HG02870 (cell line): ENCODE results near the gene CHST1.

Experiments
- ATAC-seq: cut with Tn5 transposase; IDR thresholded peaks from one replicate; pipeline ENCODE4 v1.9.1; 2021; ENCODE audit warnings: mild to moderate bottlenecking, moderate library complexity; ENCODE audit not compliant: unreplicated experiment

The CHST1 gene, protein sequence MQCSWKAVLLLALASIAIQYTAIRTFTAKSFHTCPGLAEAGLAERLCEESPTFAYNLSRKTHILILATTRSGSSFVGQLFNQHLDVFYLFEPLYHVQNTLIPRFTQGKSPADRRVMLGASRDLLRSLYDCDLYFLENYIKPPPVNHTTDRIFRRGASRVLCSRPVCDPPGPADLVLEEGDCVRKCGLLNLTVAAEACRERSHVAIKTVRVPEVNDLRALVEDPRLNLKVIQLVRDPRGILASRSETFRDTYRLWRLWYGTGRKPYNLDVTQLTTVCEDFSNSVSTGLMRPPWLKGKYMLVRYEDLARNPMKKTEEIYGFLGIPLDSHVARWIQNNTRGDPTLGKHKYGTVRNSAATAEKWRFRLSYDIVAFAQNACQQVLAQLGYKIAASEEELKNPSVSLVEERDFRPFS

DNA sequence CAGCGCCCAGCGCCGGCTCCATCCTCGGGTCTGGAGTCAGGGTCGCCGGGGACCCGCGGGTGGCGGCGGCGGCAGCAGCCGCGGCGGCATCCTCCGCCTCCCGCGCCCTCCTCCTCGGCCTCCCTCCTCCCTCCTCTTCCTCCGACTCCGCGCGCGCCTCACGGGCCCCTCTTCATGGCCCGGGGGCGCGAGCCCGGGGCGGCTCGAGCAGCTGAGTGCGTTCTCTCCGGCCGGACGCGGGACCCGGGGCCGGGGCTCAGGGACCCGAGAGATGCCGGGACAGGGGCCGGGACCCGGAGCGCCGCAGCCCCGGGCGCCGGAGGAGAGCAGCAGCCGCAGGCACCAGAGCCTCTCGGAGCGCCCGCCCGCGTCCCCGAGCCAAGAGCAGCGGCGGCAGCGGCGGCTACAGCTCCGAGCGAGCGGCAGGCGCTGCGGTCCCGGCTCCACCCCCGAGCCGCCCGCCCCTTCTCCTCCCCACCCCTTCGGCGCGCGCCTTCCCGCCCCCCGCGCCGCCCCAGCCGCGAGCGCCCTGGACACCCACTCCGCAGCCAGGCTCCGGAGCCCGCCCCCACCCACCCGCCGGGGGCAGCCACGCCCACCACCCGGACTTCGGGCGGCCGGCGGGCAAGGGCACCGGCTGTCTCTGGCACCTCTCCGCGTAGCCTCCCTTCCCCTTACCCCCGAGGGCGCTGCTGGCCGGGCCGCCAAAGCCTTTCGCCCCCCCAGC lies at the start of gene CHST1:
TSS of gene CHST1 (minus strand) at position 417 of the 727 bp plus-strand sequence. CDS start 14,699 bp downstream, outside the sequence.
- no peak for ATAC-seq

DNA sequence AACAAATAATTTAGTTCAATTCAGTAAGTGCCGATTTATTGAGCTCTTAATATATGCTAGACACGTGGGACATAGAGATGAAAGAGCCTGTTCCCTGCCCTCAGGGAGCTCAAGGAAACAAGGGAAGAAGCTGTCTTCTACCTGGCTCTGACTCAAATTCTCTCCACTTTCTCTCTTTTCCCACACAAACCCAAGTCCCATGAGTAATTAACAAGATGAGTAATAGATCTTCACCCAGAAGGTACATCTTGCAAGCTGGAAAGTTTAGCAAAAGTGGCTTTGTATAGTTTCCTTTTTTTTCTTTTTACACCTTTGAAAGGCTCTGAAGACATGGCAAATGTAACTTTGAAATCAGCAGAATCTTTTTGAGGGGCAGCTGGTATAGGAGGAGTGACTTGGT lies 48.2 kb upstream of the CHST1 start:
- no peak for ATAC-seq

DNA sequence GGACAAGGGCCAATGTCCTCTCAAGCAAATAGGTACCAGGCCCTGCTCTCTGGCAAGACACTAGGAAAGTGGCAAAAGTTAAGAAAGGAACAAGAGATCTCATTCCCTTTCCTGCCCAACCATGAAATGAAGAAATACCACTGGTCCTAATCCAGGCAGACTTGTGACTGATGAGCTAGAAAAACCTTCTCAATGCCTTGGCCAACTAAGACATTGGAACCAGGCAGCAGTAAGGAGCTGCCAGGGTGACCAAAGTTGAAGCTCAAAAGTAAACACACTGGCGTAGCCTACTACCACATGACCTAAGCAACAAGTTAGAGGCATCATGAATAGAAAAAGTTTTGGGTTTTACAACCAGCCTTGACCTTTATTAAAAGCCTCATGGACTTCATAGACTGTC lies 45.1 kb upstream of the CHST1 start:
- no peak for ATAC-seq

DNA sequence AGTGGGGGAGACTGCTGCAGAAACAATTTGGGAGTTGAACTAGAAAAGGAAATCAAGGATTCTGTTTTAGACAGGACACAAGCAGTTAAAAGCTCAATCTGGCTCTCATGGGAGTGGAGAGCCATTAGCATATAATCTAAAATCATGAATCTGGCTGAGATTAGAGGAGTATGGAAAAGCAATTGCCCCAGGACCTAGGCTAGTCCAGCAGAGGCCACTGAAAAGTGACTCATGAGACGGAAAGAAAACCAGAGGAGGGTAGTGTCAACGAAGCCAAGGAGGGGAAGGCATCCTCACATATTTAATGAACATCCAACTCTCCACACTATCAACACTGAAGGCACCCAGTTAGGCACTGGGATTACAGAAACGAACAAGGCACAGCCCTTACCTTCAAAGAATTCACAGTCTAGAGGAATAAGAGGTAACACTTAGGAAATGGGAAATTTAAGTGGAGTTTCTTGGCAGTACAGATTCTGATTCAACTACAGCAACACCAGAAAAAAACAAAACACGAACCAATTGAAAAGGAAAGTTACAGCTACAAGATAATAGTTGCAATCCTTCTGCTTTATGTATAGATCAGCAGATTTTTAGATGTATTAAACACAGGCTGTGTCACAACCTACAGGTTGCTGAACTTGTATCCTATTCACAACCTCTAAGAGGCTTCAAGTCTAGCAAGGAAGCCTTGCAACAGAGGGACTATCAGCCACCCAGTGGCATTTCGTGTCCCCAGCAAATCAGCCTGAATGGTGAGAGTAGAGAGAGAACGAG lies 43.7 kb upstream of the CHST1 start:
- ATAC-seq = no peak

DNA sequence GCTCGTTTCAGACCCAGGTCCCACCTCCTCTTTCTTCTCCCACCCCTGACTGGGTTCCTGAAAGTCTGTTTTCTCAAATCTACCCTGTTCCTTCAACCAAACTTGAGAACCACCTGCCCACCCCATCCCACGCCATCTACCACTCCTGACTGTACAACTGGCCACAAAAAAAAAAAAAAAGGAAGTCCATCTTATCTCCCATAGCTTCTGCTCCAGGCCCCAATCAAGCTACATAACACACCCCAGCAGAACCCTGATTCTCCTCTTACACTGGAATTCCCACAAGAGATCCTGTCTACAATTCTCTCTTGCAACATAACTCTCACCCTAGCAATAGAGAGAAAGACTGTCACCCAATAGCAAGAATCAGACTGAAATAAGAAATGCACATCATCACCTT lies 39.2 kb upstream of the CHST1 start:
- ATAC-seq = no peak

DNA sequence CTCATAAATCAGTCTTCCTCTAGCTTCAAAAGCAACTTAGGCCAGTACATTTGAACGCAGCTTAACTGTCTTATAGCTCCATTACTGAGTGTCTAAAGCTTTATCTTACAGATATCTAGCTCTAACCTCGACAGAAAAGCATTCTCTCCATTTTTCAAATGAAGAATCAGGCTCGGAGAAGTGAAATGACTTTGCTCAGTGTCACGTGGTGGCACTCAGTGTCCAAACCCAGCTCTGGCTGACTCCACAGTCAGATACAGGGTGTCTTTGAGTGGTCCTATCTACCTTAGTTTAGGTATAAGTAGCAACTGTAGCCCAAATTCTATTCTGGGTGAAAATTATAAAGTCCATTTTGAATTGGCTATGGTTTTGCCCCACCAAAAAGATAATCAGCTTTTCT lies 38.7 kb upstream of the CHST1 start:
- no peak for ATAC-seq

DNA sequence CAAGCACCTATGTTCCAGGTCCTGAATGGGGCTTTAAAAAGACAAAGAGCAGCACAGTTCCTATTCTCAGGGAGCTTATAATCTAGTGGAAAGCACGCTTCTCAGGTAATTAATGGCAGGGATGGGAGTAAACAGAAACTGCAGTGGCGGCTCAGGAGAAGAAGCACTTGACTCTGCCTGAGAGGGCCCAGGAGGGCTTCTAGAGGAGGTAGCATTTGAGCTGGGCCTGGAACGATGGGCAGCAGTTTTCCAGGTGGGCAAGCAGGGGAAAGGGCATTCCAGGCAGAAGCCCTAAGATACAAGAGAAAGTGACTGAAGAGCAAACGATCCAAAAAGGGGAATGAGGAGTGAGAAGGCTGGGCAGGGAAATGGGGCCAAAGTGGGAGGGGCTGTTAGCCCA lies 37.1 kb upstream of the CHST1 start:
- ATAC-seq = no peak

DNA sequence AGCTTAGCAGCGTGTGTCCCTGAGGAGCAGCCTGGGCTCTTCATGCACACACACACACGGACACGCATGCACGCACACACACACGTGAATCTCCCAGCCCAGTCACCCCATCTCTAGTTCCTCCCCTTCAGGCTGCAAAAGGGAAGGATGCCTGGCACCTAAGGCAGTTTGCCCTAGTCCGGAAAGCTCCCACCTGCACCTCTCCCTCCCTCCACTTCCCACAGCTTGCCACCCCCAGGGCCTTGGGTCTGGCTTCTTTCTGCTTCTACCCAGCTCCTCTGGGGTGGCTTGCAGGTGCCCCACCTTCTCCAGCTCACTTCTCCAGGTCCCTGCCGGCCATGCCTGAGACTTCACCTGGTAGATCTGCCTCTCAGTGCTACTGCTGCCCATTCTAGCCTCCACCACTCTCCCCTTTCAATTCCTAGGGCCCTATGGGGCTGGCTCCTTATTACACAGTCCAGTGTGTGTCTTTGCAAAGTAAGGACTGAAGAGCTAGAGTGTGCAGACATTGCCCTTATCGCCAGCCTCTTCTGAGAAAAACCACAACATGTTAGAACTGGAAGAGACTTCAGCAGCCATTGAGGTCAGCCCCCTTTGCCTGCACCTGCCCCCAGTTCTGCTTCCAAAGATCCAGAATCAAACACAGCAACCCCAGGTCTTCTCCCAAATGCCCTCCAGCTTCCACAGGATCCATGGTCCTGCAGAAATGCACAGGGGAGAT lies 33.5 kb upstream of the CHST1 start:
- no peak for ATAC-seq

DNA sequence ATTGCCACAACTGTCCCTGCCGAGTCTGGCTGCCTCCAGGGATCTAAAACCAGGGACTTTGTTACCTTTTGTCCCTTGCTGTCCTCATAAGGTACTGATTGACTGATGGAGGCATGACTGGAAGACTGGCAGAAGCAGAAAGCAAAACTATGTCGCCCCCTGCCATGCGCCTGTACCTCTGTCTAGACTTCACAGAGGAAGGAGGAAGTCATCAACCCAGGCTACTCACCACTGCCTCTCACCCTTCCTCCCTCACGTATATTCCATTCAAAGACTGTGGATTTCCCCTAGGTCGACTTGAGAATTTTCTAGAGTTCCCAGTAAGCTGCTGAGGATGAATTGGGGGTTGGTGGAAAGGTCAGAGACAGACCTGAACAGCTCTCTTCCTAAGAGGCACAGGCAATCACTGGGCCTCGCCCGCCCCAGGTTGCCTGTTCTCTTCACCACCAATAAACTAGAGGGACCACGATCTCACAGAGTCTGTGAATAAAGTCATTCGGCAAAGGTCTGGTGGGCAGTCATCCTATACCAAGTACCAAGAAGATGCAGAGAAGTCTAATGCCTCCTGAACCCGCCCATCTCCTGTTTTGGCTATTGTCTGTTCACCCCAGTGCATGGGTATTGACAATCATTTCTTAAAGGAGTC lies 27.5 kb upstream of the CHST1 start:
- ATAC-seq = no peak

DNA sequence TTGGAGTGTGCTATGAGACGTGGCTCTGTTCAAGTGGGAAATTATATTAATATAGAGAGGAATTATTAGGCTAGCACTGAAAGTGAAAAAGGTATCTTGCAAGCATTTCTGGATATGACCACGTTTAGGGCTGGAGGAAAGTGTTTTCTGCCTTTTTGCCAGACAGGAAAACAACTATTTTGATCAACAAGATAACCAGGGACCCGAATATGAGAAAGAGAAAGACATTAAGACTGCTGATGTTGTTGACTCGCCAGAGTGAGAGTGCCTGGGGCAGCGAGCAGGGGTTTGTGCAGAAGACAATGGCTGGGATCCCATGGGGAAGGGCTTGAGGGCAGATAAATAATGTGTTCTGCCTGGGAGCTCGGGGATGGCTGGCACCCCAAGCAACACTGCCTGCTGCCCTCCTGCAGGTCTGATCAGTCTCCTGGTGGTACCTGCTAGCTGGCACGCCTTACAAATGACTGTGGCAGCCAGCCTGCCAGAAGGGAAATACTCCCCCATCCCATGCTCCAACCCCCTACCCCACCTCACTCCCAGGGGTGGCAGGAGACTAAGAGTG lies 23.1 kb upstream of the CHST1 start:
- no peak for ATAC-seq

DNA sequence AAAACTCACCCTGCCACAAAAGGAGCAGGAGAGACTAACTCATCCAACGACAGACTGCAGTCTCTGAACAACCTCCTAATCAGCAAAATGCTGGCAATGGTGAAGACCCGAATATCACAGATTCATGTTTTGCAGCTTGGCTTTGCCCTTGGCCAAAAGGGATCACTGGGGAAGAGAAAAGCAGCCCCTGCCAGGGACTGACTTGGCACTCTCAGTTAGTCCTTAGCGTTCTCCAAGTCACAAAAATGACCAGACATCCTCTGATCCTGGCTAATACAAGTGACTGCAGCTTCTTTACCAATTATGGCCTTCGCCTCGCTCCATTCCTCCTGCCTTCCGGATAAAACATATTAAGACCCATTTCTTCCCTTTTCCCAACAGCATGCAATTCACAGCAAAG lies 22.4 kb upstream of the CHST1 start:
- no peak for ATAC-seq

DNA sequence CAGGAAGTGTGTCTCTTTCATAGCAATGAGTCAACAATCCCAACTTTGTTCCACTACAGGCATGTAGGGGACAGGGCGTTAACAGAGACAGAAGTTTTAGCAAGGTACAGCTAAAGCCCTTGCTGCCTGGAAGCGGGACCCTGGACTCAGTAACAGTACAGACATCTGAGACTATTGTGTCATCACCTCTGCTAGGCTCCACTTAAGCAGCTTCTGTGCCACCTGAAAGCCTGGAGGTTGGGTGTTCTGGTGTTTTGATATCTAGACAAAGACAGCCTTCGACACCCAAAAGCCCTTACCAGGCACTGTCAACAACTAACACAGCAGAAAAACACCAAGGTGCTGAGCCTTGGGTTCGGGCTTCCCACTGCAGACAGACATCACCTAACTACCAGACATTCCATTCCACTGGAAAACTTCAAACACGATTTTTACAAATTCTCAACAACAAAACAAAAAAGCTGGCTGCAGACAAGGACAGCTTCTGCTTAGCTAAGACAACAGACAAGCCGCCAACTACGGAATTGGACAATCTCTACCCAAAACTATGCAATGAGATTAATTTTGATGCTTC lies 20.6 kb upstream of the CHST1 start:
- ATAC-seq = no peak

DNA sequence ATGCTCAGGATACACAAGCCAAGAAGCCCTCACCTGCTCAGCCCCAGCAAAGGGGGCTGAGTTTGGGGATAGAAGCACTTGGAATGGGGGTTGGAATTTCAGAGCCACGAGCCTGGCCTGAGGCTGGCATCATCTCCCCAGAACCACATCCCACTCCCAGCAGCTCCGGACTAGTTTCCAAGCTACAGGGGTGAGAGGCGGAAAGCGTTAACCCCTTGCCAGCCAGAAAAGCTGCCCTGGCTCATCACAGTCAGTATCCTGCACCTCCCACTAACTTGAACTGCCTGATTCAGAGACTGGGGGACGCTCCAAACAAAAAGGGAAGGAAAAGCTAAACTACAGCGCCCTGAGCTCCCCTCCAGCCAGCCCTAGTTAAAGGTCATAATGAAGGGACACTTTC lies 19.0 kb upstream of the CHST1 start:
- no peak for ATAC-seq

DNA sequence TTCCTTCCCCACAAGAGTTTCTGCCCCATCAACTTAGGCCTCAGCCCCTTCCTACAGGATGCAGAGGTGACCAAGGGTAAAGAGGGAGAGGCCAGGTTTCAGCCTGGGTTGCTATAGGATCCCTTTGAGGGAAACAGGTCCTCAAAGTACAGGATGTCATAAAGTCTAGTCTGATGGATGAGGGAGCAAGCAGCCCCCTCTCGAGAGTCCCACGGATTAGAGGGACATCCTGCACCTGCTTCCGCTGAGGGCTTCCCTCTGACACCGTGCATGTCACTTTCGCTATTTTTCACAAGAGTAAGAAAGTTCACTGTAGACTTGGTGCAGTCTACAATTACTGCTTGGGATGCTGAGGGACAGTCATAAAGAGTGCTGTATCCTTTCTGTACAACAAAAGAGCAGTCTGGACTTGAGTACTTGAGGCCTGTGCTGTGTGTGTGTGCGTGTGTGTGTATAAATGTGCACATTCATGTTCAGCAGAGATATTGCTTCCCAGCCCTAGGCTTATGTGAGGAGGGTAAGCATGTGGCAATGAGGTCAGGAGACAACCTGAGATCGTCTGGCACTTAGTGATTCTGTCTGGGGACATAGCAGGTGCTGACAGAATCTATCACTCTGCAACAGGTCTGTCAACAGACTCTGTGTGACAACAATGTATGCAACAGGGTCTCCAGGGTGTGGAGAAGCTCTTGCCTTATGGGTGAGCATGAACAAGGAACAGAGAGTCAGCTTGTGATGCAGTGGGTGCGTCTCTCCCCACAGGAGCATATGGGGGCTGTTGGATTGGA lies 18.0 kb upstream of the CHST1 start:
- no peak for ATAC-seq

DNA sequence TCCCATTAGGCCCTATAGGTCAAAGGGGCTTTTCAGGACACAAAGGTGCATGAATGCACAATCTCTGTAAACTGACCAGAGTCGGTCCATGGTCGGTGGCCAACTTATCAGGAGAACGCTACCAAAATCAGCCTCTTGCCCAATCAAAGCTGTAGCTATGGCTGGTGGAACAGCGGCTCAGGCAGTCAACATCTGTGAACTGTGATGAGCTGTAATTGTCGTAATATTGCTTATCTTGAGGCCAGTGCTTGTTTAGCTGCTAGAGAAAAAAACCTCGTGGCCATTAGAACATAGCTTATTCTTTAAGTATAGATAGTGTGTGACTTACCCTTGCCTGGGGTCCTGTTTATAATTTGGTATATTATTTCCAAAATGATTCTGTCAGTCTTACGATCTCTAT lies 14.4 kb upstream of the CHST1 start:
- no peak for ATAC-seq

DNA sequence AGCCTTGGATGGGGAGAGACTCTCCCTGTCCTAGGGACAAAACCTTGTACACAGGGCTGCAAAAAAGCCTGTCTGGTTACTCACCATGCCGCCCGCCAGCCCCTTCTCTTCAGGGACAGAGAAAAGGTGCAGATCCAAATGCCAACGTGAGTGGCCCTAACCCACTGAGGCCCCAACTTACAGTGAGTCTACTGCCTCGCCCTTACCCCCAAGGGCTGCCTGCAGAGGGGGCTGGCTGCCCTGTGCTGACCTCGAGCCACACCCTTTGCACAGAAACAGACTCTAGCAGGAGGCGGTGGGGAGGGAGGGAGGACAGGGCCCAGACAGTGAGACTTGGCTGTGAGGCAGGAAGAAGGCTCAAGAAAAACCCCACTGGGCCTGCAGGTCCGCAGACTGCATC lies 13.6 kb upstream of the CHST1 start:
- no peak for ATAC-seq

DNA sequence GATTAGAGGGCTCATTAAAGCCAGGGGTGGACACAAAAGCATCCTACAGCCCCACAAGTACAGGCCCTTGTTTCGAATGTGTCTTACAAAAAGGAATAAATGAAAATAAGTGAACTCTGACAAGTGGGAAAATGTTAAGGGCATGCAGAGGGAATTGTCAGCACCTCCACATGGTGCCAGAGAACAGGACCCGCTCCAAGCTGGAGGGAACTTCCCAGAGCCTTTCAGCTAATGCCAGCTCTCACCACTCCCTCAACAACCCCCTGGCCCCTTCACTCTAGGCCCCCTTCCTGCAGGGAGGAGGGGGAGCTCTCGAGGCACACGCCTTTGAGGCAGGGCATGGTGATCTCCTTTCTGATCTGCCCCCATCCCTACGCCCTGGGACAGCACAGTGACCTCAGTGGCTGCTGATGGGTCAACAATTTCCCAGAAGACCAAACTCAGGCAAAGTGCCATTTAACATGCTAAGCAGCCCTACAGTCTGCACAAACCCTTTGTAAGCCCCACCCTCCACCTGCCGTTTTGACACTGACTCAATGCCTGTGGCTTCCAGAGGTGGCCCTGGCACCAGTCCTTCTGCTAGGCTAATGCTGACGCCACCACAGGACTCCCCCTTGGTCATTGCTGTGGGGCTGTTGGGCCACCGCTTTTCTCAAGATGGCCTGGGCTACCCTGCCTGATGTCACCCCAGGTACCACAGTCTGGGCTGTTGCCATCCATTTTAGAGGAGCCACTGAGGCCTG lies 12.5 kb upstream of the CHST1 start:
- no peak for ATAC-seq

DNA sequence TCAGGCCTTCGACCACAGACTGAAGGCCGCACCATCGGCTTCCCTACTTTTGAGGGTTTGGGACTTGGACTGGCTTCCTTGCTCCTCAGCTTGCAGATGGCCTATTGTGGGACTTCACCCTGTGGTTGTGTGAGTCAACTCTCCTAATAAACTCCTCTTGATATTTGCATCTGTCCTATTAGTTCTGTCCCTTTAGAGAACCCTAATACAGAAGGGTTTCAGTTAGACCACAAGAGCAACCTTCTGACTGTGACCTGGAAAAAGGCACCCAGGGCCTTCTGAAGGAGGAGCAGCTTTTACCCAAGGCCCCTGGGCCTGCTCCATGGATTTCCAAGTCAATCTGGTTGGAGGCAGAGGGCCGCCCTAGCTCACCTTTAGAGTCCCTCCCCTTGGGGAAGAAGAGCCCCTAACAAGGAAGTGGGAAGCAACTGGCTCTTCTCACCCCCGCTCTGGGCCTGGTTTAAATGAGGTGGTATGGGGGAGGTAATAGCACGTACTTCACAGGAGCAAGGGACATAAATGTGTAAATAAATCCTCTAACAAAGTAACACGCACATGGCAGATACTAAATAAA lies 11.2 kb upstream of the CHST1 start:
- peak; percentile 98 for ATAC-seq
